Activated CD4-positive, alpha-beta T cell treated with anti-CD3 and anti-CD28 coated beads for 1 hour (primary cell): Measurements from ENCODE around the gene KDM4B.

Source experiments
- DNase-seq: peaks from one replicate; pipeline ENCODE4 v3.0.0-alpha.2; 2020

Gene KDM4B

DNA sequence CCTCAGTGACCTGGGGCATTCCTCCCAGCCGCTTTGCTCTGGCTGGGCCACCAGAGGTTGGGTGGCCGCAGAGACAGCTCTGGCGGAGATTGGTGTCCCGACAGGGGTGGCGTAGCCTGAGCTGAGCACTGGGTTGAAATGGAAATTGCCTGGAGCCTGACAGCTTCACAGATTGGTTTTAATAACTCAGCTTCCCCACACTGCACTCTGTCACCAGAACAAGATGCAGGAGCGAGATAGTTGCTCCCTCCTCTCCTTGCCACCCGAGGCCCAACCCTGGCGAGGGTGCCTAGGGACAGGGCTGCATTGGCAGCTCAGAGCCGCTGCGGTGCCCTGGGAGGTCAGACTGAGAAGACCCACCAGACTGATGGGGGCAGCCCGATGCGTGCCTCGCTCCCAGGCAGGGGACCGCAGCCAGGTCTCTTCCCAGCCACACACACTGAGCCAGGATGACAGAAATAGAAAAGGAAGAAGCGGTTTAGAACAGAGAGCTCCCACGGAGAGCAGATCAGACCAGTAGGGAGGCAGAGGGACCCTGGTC lies 84.1 kb downstream of the KDM4B start:
- no peak for DNase-seq

DNA sequence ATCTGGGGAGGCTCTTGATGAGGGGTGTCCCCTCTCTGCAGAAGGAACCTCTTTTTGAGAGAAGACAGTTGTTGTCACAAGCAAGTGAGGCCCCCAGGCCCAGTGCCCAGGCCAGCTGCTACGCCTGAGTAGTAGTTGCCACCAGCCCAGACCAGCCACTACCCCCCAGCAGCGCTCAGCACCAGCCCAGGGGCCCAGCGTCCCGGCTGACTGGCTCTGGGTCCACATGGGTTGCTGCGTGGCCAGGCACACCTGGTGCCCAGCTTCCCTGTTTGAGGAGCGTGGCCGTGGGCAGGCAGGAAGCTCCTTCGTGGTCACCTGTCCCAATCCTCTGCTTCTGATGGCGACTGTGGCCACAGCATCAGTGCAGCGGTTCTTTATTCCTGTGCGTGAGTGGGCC lies 84.7 kb downstream of the KDM4B start:
- DNase-seq: no peak

DNA sequence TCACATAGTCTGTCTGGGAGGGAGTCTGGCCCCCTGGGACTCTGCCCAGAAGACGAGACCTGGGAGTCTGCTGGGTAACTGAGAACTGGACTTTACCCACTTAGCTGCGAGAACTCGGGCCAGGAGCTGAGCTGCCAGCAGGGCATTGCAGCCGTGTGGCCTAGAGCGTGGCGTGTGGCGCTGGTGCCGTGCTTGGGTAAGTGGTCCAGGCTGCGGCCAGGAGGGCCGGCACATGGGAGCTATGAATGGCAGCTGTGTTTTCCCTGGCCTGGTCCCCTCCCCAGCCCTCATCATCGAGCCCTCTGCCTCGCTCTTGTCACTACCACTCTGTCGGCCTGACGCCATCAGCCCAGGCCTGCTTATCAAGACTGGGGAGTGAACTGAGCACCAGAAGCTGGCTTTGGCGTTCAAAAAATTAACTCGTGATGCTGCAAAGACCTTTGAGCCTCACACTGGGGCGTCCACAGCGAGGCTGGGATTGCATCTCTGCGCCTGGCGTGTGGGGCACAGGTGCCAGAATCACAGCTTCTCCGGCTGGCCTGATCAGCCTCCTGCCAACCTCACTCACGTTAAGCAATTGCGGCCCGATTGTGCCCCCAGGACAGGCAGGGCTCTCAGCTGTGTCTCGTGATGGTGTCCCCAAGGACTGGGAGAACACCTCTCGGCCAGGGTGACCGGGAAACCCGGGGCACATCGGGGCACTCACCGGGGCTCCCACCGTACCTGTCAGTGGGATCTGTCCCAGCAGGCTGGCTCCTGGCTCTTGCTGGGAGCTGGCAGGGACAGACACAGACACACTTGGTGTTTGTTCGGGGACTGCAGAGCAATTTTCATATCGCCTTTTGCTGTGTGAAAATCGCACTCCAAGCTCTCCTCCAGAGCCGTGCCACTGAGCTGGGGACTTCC lies 85.9 kb downstream of the KDM4B start:
- DNase-seq: no peak

DNA sequence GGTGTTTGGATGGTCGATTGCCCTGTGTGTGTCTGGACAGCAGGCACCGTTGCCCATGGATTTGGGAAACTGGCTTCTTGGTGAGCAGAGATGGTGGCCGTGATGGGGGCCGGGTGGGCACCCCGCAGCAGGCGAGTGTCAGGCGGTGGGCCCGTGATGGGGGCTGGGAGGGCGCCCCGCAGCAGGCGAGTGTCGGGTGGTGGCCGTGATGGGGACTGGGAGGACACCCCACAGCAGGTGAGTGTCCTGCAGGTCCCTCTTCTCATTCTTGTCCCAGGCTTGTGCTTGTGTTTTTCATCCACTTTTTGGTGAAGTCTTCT lies 86.5 kb downstream of the KDM4B start:
- no peak for DNase-seq

DNA sequence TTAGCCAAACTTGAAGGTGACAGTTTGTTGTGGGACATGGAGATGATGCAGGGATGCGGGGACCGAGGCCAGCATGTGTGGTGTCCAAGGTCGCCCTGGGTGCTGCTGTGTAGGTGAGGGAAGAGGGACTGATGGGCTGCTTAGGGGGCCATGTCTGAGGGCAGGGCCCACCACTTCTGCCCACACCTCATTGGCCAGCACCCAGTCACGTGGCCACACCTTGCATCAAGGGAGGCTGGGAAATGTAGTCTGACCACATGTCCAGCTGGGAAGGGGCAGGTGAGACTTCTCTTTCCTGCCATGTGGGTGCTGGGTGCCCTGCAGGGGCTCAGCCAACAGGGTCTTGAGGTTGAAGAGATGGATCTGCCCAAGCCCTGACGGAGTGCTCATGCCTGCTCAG lies 88.9 kb downstream of the KDM4B start:
- DNase-seq: no peak

DNA sequence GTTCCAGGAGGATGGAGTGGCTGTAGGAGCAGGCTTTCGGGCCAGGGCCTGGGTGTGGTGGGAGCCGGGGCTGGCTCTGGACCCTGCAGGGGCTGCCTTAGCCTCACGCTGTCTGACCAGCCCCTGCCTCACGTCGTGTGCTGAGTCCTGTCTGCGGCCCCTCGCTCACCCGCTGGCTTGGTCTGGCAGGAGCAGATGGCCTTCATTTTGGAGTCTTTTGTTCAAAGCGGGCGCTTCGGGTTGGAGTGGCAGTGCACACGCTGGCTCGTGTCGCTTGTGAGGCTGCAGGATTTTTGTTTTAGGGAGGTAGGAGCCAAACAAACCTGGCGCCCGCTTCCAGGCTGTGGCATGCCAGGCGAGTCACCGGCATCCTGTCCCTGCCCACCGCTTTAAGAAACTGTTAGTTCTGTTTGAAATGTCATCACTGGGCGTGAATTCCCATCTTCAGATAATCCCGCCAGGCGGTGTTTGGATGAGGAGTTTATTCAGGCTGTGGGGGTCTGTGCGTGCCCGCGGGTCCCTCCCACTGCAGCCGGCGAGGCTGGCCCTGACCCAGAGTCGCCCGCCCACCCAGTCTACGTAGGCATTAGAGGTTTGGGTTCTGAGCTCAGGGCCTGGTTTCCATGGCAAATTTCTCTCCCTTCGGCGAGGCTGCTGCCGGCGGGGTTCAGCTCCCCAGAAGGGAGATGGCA lies 89.8 kb downstream of the KDM4B start:
- DNase-seq: no peak

DNA sequence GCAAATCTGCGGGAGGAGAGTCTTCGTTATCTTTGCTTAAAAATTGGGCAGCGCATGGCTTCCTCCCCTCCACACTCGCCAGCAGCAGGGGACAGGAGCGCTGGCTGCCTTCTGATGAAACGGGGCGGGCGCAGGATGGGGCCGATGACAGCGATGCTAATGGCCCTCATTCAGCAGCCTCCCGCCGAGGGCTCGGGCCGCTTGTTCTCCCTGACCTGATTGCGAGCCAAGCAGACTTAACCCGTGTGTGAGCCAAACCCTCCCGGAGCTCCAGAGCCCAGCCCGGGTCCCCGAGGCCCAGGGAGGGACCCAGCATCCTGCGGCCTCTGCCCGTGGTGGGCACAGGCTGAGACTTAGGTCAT lies 90.3 kb downstream of the KDM4B start:
- DNase-seq: no peak

DNA sequence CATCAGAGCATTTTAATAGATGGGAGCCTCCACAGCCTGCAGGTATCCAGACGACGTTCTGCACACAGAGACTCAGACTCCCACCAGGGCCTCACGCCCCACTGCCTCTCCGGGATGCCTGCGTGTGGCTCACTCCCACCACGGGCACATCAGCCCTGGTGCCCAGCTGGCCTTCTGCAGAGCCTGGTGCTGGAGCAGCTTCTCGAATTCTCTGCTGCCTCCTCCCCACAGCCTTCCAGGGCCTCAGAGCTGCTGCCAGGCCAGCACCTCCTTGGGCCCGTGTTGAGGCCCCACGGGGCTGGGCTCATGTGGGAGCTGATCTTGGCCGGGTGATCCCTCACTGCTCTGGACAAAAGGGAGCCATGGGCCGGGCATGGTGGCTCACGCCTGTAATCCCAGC lies 90.9 kb downstream of the KDM4B start:
- no peak for DNase-seq

DNA sequence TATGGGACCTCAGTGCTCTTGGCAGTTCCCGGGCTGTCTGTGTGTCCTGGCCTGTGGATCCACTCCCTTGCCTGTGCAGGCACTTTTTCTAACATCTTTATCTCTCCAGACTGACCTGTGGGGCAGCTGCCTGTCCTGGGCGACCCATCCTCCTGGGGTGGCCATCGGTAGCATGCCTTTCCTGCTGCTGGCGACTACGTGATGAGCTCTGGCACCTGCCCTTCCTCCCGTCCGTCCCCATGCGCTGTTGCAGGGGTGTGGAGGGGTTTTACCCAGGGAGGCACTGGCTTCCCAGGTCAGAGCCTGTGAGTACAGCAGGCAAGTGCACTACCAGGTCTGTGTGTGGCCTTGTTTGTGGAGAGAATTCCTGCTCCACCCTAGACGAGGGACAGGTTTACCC lies 93.3 kb downstream of the KDM4B start:
- no peak for DNase-seq

DNA sequence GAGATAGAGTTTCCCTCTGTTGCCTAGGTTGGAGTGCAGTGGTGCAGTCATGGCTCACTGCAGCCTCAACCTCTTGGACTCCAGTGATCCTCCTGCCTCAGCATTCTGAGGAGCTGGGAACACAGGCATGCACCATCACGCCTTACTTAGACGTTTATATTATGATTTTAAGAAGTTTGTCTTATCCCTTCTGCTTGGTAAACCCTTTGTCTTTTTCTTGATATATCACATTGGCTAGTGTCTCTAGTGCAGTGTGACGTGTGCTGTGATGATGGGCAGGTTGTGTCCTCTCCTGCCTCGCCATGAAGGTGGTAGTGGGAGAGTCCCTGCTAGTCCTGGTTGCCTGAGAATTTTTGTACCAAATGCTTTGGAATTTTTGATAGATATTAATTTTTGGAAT lies 93.9 kb downstream of the KDM4B start:
- no peak for DNase-seq

DNA sequence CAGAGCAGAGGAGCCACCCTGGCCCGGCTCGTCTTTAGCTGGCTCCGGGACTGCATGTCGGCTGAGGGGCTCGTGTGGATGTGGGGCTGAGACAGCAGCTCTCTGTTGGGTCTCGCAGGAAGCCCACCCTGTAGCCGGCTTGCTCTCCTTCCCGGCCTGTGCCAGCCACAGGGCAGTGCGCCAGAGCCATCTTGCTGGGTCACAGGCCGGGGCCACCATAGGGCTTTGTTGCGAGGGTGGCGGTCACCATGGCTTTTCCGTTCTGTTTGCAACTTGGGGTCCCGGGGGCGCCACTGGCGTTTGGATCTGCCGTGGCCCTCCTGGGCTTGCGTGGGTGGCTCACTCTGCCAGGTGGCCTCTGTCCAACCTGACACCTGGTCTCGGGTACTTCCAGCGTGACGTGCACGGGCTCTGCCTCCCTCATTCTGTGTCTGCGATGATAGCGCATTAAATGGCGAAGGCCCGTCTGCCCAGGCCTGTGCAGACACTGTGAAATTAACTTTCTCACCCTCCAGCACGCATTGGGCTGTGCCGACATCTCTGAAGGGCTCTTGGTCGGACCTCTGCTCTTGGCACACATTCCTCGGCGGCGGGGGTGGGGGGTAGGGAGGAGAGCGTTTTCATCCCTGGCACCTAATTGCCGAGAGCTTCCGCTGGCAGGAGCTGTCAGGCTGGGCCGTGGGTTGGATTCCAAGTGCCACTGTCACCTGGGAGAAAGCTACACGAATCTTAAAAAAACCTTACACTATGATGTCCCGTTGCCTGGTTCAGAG lies 95.1 kb downstream of the KDM4B start:
- DNase-seq: no peak

DNA sequence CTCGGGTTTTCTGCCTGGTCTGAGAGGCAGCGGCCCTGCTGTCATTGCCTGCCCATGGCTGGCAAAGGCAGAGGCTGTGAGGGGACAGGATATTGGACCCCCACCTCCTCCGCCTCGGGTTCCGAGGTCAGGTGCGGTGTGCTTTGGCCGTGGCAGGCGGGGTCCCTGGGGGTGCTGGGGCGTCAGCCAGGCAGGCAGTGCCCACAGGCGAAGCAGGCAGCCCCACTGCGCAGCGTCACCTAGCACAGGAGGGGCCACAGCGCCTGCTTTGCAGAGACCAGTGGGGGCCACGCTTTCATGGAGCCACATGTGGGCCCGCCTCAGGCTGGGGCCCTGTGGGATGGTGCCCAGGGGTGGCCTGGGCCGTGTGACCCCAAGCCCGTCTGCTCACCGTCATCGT lies 96.0 kb downstream of the KDM4B start:
- DNase-seq: no peak

DNA sequence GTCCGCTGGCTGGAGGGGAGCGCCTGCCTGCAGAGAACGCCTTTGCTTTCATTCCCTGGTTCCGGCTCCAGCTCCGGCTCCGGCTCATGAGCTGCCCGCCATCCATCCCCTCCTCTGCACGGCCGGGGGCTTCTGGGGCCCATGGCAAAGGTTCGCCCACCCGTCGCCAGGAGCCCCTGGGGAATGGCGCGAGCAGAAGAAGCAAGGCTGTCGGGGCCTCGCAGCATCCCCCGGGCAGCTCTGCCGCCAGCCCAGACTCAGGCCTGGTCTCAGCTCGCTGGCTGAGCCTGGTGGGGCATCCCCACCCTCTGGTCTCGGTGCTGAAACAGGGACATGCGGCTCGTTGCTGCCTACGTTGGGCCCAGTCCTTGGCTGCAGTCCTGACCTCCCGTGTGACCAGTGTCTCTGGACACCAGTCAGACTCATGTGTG lies 96.8 kb downstream of the KDM4B start:
- no peak for DNase-seq

DNA sequence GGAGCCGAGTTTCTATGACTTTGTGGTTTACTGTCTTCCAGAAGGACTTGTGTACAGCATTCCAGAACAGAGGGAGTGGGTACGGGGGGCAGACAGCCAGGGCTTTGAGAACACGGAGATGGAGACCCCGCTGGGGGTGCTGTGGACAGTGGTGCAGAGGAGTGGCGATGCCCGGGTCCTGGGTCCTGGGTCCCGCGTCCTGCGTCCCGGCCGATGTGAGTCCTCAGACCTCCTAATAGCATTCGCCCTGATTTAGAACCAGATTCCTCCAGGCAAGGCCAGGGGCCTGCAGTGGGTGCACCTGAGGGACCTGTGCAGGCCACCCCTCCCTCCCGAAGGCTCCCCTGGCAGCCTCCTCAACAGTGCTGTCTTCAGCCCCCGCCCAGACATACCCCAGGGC lies 97.9 kb downstream of the KDM4B start:
- DNase-seq: no peak

DNA sequence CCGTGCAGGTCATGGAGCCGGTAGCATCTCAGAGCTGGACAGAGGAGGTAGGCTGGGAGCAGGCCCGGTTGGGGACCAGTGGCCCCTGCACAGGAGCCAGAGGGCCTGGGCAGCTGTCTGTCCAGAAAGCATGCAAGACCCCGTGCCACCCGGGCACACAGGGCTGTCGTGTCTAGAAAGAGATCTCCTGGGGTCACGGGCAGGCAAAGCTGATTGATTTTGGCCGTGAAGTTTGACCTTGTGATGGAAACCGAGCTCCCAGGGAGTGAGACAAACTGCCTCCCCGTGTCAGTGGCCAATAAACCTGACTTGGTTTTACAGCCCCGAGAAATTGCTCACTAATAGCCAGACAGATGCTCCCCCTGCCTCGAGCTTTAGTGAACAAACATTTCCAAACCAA lies 98.8 kb downstream of the KDM4B start:
- no peak for DNase-seq

DNA sequence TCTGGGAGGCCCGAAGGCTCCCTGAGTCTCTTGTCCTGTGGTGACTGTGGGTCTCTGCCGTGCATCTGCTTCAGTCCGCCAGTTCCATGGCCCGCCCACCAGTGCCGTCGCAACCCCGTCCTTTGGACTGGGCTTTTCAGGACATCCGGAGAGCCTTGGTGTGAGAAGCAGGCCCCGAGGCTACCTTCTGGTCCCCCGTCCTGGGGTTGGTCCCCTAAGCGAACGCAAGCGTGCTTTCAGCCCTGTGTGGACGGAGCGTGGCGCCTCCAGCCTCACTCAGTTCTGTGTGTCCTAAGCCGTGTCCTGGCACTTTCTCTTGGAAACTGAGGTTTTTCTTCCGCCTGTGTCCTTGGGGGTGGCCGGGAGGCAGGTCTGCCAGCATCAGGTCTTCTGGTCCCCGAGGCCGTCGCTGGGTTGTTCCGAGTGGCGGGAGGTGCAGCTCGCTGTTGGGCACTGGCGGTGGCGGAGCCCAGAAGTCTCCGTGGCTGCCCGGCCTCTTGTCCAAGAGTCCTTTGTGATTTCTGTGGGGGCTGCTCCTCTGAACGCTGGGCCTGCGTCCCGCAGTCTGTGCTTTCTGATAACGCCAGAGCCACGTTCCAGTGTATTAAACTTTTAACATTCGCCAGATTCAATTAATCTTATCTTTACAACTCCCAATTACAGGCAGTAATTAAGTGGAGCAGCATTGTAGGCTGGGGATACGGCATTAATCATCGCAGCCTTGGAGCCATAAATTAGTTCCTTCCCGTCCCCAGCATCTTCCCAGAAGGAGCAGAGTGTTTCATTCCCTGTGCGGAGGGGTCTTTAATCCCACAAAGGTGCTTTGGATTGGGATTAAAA lies 99.5 kb downstream of the KDM4B start:
- DNase-seq: no peak

DNA sequence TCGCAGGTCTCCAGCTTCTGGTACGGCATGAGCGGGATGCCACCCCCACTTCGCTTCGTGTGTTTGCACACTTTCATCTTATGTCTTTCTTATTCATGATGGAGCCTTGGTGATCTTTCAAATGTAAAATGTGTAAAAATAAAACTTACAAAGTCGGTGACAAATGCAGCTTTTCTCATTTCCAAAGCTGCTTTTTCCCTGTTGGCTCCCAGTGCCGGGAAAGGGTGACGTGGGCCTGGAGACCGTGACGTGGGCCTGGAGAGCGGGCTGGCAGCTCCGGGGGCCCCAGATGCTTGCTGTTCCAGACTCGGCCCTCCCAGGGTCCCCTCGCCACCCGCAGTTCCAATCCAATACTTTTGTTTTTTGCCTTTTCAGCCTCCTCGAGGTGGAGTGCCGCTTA lies 101.4 kb downstream of the KDM4B start:
- no peak for DNase-seq

DNA sequence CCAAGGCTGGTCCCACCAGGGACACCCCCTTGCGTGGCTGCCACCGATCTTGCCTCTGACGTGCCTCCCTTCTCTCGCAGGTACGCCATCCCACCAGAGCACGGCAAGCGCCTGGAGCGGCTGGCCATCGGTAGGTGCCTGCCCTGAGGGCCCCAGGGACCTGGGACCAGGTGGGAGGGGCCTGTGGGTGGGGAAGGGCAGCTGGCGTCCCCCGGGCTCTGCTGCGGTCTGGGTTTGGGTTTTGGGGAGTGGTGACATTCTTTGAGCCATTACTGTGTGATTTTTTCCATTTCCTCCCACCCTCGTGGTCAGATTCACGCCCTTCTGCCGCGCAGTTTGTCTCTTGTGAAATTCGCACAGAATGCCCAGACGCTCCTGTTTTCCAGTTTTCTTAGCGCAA lies 102.0 kb downstream of the KDM4B start:
- no peak for DNase-seq

DNA sequence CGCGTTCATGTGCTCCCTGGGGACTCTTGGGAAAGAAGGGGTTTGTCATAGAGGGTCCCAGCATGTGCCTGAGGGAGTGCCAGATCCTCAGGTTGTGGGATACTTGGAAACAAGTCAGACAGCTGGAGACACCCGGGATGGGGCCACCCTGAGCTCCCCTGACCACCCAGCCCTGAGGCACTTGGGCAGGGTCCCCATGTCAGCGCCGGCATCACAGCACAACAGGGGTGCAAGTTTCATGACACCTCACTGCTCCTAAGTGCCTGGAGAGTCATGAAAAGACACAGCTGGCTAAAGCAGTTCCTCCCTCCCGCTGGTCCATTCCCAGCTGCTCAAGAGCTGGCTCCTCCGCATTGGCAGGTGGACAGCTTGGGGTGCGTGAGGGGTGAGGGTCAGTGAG lies 102.7 kb downstream of the KDM4B start:
- no peak for DNase-seq

DNA sequence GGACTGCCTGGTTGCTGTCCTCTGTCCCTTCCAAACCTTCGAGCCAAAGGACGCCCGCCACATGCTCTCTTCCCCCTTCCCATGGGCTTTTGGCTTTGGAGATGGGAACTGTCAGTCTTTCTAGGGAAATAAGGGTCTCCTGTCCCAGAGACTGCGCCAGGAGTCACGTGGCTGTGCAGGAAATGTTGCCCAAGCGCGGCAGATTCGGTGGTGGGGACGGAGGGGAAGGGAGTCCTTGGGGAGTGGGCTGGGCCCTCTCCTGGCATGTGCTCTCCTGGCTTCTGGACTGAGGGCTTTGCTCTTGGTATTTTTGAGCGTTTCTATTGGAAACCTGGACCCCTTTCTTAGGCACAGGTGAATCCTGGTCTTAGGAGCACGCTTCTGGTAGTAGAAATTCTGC lies 103.2 kb downstream of the KDM4B start:
- DNase-seq: no peak

DNA sequence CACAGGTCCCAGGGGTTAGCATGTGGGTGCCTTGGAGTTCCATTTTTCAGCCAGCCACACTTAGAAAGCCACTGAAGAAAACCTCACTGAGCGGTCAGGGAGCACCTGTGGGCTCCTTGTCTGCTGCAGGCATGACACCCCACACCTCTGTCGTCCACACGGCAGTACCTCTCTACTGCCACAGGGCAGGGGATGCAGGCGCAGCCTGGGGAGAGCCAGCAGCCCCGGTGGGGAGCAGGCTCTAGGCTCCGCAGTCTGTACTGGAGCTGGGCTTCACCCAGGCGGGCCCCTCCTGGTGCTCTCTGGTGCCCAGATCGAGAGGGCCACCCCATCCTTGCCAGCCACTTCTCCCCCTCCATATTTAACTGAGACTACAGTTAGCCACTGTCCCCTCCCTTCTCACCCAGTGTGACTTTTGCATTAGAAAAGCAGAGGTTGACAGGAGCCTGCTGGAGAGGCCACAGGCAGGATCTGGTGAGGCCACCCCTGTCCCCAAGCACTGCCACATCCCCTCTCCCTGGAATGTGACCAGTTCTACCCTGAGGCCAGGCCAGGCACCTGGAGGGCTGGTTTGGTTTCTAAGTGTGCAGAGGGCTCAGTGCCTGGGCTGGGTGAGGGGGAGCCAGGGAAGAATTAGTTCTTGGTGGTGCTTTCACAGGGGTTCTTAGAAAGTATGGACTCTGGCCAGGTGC lies 104.4 kb downstream of the KDM4B start:
- DNase-seq: no peak

DNA sequence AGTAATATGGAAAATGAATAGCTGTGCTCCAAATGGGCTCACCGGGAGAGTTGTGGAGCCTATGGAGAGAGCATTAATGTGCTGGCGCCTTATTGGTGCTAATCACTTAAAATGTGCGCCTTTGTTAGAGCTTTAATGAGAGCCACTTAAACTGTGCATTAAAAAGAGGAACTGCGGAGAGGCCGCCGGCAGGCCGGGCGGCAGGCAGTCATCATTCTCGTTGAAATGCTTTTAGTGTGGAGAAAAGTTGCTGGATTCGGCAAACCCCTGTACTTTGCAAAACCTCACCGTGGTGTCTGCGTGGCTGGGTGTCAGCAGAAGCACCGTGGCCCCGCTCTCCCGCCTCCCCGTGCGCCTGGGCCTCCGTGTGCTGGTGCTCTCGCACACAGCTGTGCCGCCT lies 105.5 kb downstream of the KDM4B start:
- no peak for DNase-seq
